Effector memory CD8-positive, alpha-beta T cell (primary cell): ENCODE measurements around the gene C17orf100.

Experiments
- ATAC-seq: fragments of 150-1000 bp; cut with Tn5 transposase; replicated peaks from 2 replicates; pipeline ENCODE4 v1.10.0; 2021; ENCODE audit warnings: mild to moderate bottlenecking, moderate library complexity
- DNase-seq, 3 experiments: peaks; one replicate each; pipeline ENCODE4 v3.0.0; 2021
- H3K27ac Mint-ChIP-seq, 2 donors: one replicate each; pipeline ENCODE4 v1.8.0; 2022; ENCODE audit warnings: mild to moderate bottlenecking in 2 of 2, mixed read lengths in 2 of 2, moderate library complexity in 2 of 2
- H3K27me3 Mint-ChIP-seq, 2 donors: one replicate each; pipeline ENCODE4 v1.8.0; 2022; ENCODE audit warnings: mixed read lengths in 2 of 2
- H3K36me3 Mint-ChIP-seq: one replicate; pipeline ENCODE4 v1.8.0; 2022; ENCODE audit warnings: mild to moderate bottlenecking, moderate library complexity, mixed read lengths; ENCODE audit not compliant: insufficient read depth
- H3K4me1 Mint-ChIP-seq, 2 donors: one replicate each; pipeline ENCODE4 v1.8.0; 2022; ENCODE audit warnings: low read depth in 2 of 2, mixed read lengths in 2 of 2
- H3K4me3 Mint-ChIP-seq, 2 donors: one replicate each; pipeline ENCODE4 v1.8.0; 2022; ENCODE audit warnings: mild to moderate bottlenecking in 2 of 2, mixed read lengths in 2 of 2, moderate library complexity in 2 of 2
- H3K9me3 Mint-ChIP-seq, 2 donors: one replicate each; pipeline ENCODE4 v1.8.0; 2022; ENCODE audit warnings: mixed read lengths in 2 of 2
- total RNA-seq, 9 experiments: gene quantifications; one replicate each; lab custom pipeline; 2026; lab: John Stamatoyannopoulos, UW

Gene C17orf100
- total RNA-seq: 1.1 to 3.5 (median 2.2) reads per million in 9 experiments

DNA sequence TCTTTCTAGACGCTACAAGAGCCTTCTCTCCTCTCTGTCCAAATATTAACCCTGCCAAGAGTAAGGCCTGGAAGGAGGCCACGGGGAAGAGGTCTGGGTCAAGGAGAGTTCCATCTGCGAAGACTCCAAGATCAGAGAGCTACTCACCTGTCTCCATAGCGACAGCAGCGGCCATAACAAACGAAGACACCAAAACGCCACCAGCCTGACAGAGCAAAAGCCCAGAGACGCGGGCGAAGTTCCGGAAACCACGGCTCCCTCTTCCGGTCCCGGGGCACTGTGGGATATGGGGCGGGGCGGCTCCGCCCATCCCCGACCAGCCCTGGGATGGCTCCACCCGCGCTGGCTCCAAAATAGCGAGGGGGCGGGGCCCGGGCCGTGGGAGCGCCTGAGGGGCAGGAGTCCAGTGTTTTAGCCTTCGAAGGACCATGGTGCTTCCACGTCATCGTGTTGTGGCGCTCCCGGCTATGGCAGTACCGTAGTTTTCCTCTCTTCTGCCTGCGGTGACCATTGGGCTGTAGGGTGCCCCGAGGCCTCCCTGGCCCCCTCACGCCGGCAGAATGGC lies at the start of gene C17orf100, which contains the start of gene MED31:
Gene C17orf100, plus strand, starts transcription at position 409 of the 565 bp plus-strand sequence. Its CDS starts 152 bp downstream, at position 561.
Gene MED31, minus strand, starts transcription at position 252 of the 565 bp plus-strand sequence. Its CDS starts 77 bp downstream, at position 175.
- H3K36me3 Mint-ChIP-seq: peaks cover 22% of the 10 kb centered on the region
- H3K9me3 Mint-ChIP-seq: no peaks in the 10 kb centered on the region
- peak; percentile 85 for ATAC-seq
- H3K27me3 Mint-ChIP-seq: no peaks in the 10 kb centered on the region
- H3K27ac Mint-ChIP-seq: peak within 1 kb of the TSS; percentile 100
- H3K4me1 Mint-ChIP-seq: peaks cover 26 to 42% of the 10 kb centered on the region in 2 donors
- DNase-seq: peak; percentile 90 to 92 (median 91)
- H3K4me3 Mint-ChIP-seq: peak within 1 kb of the TSS; percentile 95 to 96

DNA sequence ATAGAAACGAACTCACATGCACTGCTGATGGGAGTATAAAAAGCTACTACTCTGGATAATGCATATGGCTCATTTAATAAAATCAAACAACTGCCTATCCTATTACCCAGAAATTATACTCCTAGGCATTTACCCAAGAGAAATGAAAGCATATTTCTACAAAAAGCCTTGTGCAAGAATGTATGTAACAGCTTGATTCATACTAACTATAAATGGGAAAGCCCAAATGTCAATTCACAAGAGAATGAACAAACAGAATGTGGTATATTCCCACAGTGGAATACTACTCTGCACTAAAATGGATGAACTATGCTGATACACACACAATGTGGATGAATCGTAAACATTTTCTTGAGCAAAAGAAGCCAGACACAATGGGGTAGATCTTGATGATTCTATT lies 49.4 kb upstream of the C17orf100 start:
- Mint-ChIP-seq H3K36me3 (peaks cover 49% of the 10 kb centered on the region), H3K4me3 (no peak overlapping the region), H3K9me3 (no peaks in the 10 kb centered on the region), H3K27me3 (no peaks in the 10 kb centered on the region), H3K4me1 (peaks cover 0 to 3% of the 10 kb centered on the region in 2 donors), H3K27ac (no peak overlapping the region)
- ATAC-seq (no peak), DNase-seq (no peak)

DNA sequence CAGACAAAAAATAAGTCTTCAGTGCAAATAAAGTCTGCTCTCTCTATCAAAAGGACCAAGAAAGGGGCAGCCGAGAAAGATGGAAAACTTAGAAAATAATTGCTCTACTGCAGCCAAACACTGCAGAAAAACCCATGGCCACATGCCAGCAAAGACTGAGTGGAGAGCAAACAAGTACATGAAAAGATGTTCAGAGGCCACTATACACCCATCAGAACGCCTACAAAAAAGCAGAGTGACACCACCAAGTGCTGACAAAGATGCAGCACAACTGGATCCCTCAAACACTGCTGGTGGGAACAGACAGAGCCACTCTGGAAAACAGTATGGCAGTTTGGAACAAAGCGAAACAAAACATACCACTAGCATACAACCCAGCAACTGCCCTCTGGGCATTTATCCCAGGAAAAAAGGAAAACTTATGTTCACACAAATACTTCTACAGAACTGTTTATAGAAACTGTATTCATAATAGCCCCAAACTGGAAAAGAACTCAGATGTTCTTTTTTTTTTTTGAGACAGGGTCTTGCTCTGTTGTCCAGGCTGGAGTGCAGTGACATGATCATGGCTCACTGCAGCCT lies 47.7 kb upstream of the C17orf100 start:
- Mint-ChIP-seq H3K4me1 (peaks cover 0 to 3% of the 10 kb centered on the region in 2 donors), H3K9me3 (no peaks in the 10 kb centered on the region), H3K4me3 (no peak overlapping the region), H3K27me3 (no peaks in the 10 kb centered on the region), H3K36me3 (peaks cover 39% of the 10 kb centered on the region), H3K27ac (peak overlapping the region in 1 of 2 donors; percentile 45)
- DNase-seq (no peak), ATAC-seq (no peak)

DNA sequence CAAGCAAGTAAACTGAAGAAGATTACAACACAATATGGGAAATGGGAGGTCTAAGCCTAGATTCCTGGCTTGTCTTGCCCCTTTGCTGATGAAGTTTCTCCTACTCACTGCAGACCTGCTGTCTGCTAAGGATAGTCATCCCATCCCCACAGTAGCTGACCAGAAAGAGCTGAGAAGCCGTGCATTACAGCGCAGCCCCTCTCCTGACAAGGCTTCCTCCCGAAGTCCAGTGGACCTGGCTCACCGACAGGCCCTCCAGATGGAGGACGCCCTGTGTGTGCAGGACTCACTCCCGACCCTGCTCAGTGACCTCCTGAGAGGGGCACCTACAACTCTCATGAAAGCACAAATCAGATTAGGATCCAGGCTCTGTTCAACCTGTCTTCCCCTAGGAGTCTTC lies 46.4 kb upstream of the C17orf100 start:
- no peak for DNase-seq
- H3K27me3 Mint-ChIP-seq: no peaks in the 10 kb centered on the region
- ATAC-seq: no peak
- peaks cover 0 to 1% of the 10 kb centered on the region in 2 donors for H3K4me1 Mint-ChIP-seq
- H3K4me3 Mint-ChIP-seq: no peak overlapping the region
- H3K9me3 Mint-ChIP-seq: no peaks in the 10 kb centered on the region
- H3K27ac Mint-ChIP-seq: no peak overlapping the region
- H3K36me3 Mint-ChIP-seq: peaks cover 50% of the 10 kb centered on the region

DNA sequence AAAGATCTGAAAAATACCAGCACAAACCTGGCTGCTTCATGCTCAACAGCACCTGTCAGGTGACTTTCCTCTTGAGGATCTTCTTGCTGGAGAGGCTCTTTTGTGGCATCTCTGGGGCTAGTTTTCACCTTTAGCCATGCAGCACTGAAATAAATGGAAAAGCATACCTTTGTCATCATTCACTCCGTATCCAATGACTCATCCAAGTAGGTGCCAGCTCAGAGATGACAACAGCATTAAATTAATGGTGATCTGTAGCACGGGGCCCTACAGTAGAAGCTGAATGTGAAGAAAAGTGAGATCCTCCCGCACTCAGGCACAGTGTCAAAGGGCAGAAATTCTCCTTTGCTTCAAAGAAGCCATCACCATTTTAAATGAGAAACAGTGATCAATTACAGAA lies 43.2 kb upstream of the C17orf100 start:
- H3K9me3 Mint-ChIP-seq: no peaks in the 10 kb centered on the region
- H3K27ac Mint-ChIP-seq: no peak overlapping the region
- no peaks in the 10 kb centered on the region for H3K27me3 Mint-ChIP-seq
- H3K4me1 Mint-ChIP-seq: no peaks in the 10 kb centered on the region
- no peak for ATAC-seq
- DNase-seq: no peak
- no peak overlapping the region for H3K4me3 Mint-ChIP-seq
- H3K36me3 Mint-ChIP-seq: peaks cover 51% of the 10 kb centered on the region

DNA sequence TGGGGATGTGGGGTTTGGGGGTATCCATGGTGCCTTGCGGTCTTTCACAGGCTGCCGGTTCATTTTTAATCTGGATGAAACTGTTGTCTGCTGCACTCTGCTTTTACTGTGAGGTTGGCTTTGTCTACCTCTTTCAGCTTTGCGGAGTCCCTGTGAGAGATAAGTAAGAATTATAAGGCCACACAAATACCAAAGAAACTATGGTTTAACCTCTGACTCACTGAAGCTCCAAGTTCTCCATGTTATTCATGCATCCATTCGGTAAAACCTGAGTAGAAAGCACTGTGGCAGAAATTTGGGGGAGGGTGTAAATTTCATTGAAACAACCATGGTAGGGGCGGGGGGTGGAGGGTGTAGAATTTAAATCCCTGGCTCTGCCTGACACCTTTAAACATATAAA lies 41.6 kb upstream of the C17orf100 start:
- peaks cover 0 to 7% of the 10 kb centered on the region in 2 donors for H3K4me1 Mint-ChIP-seq
- no peak overlapping the region for H3K27ac Mint-ChIP-seq
- no peak overlapping the region for H3K4me3 Mint-ChIP-seq
- ATAC-seq: no peak
- no peaks in the 10 kb centered on the region for H3K27me3 Mint-ChIP-seq
- no peaks in the 10 kb centered on the region for H3K9me3 Mint-ChIP-seq
- DNase-seq: no peak
- H3K36me3 Mint-ChIP-seq: peaks cover 51% of the 10 kb centered on the region

DNA sequence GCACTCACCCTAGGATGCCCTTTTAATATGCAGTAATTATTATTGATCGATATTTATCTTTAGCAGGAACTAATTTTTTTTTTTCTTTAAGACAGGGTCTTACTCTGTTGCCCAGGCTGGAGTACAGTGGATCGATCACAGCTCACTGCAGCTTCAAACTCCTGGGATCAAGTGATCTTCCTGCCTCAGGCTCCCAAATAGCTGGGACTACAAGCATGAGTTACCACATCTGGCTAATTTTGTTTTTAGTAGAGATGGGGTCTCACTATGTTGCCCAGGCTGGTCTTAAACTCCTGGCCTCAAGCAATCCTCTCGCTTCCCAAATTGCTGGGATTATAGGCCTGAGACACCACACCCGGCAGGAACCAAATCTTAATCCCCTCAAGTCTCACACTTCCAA lies 40.3 kb upstream of the C17orf100 start:
- Mint-ChIP-seq H3K4me3 (no peak overlapping the region), H3K27me3 (no peaks in the 10 kb centered on the region), H3K36me3 (peaks cover 41% of the 10 kb centered on the region), H3K27ac (no peak overlapping the region), H3K4me1 (peaks cover 0 to 7% of the 10 kb centered on the region in 2 donors), H3K9me3 (no peaks in the 10 kb centered on the region)
- ATAC-seq (no peak), DNase-seq (no peak)

DNA sequence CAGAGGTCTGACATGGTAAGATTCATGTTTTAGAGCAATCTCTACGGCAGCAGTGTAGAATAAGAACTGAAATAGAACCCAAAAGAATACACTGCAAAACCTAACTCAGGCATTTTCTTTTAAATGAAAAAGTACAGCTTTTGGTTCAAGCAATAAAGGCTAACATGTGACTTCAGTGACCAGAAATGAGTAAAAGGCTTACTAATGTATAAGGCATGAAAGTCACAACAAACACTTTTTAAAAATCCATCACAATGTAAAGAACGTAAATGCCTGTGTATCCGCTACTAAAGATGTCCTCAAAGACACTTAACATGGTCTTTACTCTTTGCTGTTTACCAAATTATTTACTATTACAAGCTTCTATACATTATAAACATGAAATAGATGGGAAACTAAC lies 27.6 kb upstream of the C17orf100 start:
- Mint-ChIP-seq H3K36me3 (peaks cover 26% of the 10 kb centered on the region), H3K4me3 (no peak overlapping the region), H3K27me3 (no peaks in the 10 kb centered on the region), H3K4me1 (peaks cover 0 to 3% of the 10 kb centered on the region in 2 donors), H3K9me3 (no peaks in the 10 kb centered on the region), H3K27ac (no peak overlapping the region)
- DNase-seq (no peak), ATAC-seq (no peak)

DNA sequence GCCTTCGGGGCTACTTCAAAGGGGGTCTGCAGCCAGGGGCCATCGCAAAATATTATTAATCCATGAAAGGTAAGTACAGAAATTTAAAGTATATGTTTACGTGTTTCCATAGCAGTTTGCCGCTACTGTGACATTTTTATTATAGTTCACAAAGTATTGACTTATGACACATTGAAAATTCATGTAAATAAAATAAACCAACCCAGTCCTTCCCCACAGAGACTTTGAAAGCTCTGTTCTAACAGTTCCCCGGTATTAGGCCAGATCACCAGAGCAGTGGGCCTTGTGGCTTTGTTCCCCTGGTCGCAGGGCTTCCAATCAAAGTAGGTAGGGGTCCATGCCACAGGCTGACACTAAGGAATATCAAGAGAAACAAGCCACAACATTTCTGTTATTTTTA lies 24.9 kb upstream of the C17orf100 start:
- Mint-ChIP-seq H3K4me3 (no peak overlapping the region), H3K9me3 (no peaks in the 10 kb centered on the region), H3K4me1 (peaks cover 8 to 10% of the 10 kb centered on the region in 2 donors), H3K27ac (no peak overlapping the region), H3K27me3 (no peaks in the 10 kb centered on the region), H3K36me3 (peaks cover 26% of the 10 kb centered on the region)
- DNase-seq: no peak
- ATAC-seq: no peak

DNA sequence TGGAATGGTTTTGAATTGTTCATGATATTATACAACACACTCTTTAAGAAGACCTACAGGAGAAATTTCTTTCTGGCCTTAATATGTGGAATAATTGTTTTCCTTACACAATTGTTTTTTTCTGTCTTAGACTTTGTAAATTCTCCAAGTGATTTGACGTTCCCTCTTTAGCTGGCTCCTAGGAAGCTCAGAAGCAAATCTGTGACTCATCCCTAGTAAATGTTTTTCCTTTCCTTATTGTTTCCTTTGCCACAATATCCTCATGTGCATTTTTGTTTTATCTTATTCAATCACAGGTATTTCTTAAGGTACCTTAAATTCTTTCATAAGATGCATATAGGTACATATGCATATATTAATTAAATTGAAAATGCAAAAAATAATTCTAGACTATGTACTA lies 24.5 kb upstream of the C17orf100 start:
- peaks cover 8 to 10% of the 10 kb centered on the region in 2 donors for H3K4me1 Mint-ChIP-seq
- DNase-seq (no peak), ATAC-seq (no peak)
- H3K27me3 Mint-ChIP-seq: no peaks in the 10 kb centered on the region
- no peak overlapping the region for H3K27ac Mint-ChIP-seq
- H3K9me3 Mint-ChIP-seq: no peaks in the 10 kb centered on the region
- no peak overlapping the region for H3K4me3 Mint-ChIP-seq
- H3K36me3 Mint-ChIP-seq: peaks cover 29% of the 10 kb centered on the region

DNA sequence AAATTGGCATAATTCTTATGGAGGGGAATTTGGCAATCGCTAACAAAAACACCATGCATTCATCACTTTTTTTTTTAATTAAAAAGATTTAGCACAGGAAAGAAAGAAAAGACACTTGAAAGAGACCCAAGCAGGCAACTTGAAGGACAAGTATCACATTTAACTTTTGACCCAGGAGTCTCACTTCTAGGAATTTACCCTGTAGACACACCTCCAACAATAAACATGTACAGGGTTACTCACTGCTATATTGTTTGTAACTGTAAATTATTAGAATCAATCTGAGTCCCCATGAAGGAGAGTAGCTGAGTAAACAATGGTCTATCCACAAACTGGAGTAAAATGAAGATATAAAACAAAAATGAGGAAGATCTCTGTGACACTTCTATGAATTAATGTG lies 21.2 kb upstream of the C17orf100 start:
- no peak overlapping the region for H3K27ac Mint-ChIP-seq
- ATAC-seq (no peak), DNase-seq (no peak)
- no peaks in the 10 kb centered on the region for H3K9me3 Mint-ChIP-seq
- H3K4me1 Mint-ChIP-seq: peaks cover 8 to 14% of the 10 kb centered on the region in 2 donors
- H3K4me3 Mint-ChIP-seq: no peak overlapping the region
- H3K27me3 Mint-ChIP-seq: no peaks in the 10 kb centered on the region
- peaks cover 53% of the 10 kb centered on the region for H3K36me3 Mint-ChIP-seq

DNA sequence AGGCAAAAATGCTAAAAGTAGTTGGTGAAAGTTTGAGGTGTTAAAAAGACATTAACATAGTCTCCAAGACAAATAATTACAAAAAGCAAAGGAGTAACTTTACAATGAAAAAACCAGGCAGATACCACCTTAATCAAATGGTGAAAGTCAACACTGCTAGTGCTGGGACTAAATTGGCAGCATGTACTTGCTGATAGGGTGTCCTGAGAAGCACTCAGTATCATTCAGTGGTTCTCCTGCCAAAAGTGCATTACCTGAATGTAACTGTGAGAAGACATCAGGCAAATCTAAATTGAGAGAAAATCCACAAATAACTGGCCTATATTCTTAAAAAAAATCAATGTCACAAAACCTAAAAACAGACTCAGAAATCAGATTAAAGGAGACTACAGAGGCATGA lies 19.0 kb upstream of the C17orf100 start:
- Mint-ChIP-seq H3K27me3 (no peaks in the 10 kb centered on the region), H3K9me3 (no peaks in the 10 kb centered on the region), H3K36me3 (peaks cover 44% of the 10 kb centered on the region), H3K4me1 (peaks cover 11 to 26% of the 10 kb centered on the region in 2 donors), H3K27ac (no peak overlapping the region), H3K4me3 (no peak overlapping the region)
- no peak for DNase-seq
- no peak for ATAC-seq

DNA sequence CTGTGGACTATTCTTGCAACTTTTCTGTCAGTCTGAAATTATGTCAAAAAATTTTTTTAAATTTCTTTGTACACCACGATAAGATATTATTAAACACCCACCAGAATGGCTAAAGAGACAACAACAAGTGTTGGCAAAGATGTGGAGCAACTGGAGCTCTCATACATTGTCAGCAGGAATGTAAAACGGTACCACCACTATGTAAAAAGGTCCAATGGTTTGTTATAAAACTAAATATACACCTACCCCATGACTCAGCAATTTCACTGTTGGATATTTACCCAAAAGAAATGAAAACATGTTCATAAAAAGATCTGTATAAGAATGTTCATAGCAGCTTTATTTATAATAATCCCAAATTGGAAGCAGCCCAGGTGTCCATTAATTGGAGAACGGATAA lies 18.3 kb upstream of the C17orf100 start:
- no peak overlapping the region for H3K27ac Mint-ChIP-seq
- ATAC-seq (no peak), DNase-seq (no peak)
- peaks cover 17 to 33% of the 10 kb centered on the region in 2 donors for H3K4me1 Mint-ChIP-seq
- peaks cover 44% of the 10 kb centered on the region for H3K36me3 Mint-ChIP-seq
- no peaks in the 10 kb centered on the region for H3K27me3 Mint-ChIP-seq
- no peak overlapping the region for H3K4me3 Mint-ChIP-seq
- no peaks in the 10 kb centered on the region for H3K9me3 Mint-ChIP-seq

DNA sequence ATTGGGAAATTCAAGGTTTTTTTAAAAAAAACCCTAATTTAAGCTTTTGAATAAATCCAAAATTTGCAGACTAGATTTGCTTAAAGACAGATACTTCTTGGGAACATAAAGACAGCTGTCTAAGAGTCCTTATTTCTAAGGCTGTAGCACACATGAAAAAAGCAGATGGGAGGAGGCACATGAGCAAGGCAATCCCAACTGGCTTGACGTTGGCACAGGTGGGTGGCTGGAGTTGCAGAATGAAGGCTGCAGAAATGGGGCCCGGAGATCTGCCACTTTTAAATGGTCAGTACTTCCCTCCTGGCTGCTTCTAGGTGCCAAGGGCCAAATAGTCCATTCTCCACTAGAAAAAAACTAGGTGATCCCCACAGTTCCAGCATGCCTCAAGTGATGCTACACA lies 15.5 kb upstream of the C17orf100 start:
- no peak for DNase-seq

More for the DNA sequence above, 15.5 kb upstream of the C17orf100 start:
- H3K36me3 Mint-ChIP-seq: peaks cover 50% of the 10 kb centered on the region
- no peak overlapping the region for H3K4me3 Mint-ChIP-seq
- H3K27me3 Mint-ChIP-seq: no peaks in the 10 kb centered on the region
- peaks cover 34 to 49% of the 10 kb centered on the region in 2 donors for H3K4me1 Mint-ChIP-seq
- ATAC-seq: no peak
- H3K9me3 Mint-ChIP-seq: no peaks in the 10 kb centered on the region
- H3K27ac Mint-ChIP-seq: no peak overlapping the region
